ENCODE results near the gene MRPL34. TPM values are rescaled to one million over a fixed set of nuclear protein-coding genes. Genes with fewer than 3 reads are reported as not detected.
A peak's percentile ranks its signal among the peaks of the same experiment; 100 is the strongest.

MRPL34 gene
- total and polyA plus RNA-seq, 9 of the 15 experiments (the other 6 are each of a cell fraction or from before 2014, with no cell fraction given) = 11.5 to 256 (median 72.5) TPM

- peak; percentile 1 for TF ChIP-seq MGA (IDR thresholded peaks at IDR 0.05)
- no peak for TF ChIP-seq CBX3 (IDR thresholded peaks at IDR 0.05; ENCODE audit: borderline replicate concordance in 1 of 2, low read length in 2 of 2)
- no peak for TF ChIP-seq DACH1 (IDR thresholded peaks at IDR 0.05; ENCODE audit: partially characterized antibody)
- TF ChIP-seq ZBTB43 (CRISPR knock-in tag; IDR thresholded peaks at IDR 0.05) = no peak
- no peak for TF ChIP-seq CHD4 (IDR thresholded peaks at IDR 0.05; ENCODE audit: insufficient read depth, insufficient replicate concordance, low read depth, low read length, poor library complexity, severe bottlenecking)
- no peak for TF ChIP-seq HCFC1 (IDR thresholded peaks at IDR 0.05; ENCODE audit: low read depth, low read length)
- peak; percentile 78 for TF ChIP-seq CHD2 (IDR thresholded peaks at IDR 0.05; ENCODE audit: low read depth, low read length)
- TF ChIP-seq XRCC5 (IDR thresholded peaks at IDR 0.05; ENCODE audit: low read depth, low read length) = no peak; the same call in 1 of the 2 replicates
- no peak for TF ChIP-seq HINFP (tag; conservative IDR thresholded peaks at IDR 0.05; ENCODE audit: low read depth)
- TF ChIP-seq TRIM24 (IDR thresholded peaks at IDR 0.05) = no peak
Measured at GRCh38 chr19:17337675-17338432, 32.2 kb downstream of the MRPL34 start (continued).

Measured in K562 (cell line).